ENCODE measurements around the gene EDEM3. TPM values are rescaled to one million over a fixed set of nuclear protein-coding genes. Genes with fewer than 3 reads are reported as not detected.

EDEM3 gene
- total RNA-seq, 2 experiments from 2014 or later: 12.5 to 14.5 TPM

GRCh38 chr1:184743062-184743756, 11.4 kb downstream of the EDEM3 start:
- intact Hi-C loops (cut with micrococcal nuclease): no loop called here
- DNase-seq: no peak
- Mint-ChIP-seq H3K4me3 (peak overlapping the region; percentile 14), H3K4me1 (ENCODE audit: low read depth) (peaks cover 56% of the 10 kb centered on the region), H3K27me3 (no peaks in the 10 kb centered on the region), H3K9me3 (no peaks in the 10 kb centered on the region), H3K27ac (peak overlapping the region; percentile 81), H3K36me3 (ENCODE audit: low read depth) (peaks cover 19% of the 10 kb centered on the region)
- peak; percentile 94 for ATAC-seq
- ChIA-PET POLR2A (interaction anchor here (4.1 kb wide), 1 partner anchor 12 kb away, joined by 19 read pairs; the partner anchor contains the start of gene EDEM3), CTCF (interaction anchor here (1.0 to 1.4 kb wide), 2 partner anchors 11 kb away, joined by 3 read pairs; partner anchors contain the start of gene EDEM3)
- TF ChIP-seq, protein P1, sequence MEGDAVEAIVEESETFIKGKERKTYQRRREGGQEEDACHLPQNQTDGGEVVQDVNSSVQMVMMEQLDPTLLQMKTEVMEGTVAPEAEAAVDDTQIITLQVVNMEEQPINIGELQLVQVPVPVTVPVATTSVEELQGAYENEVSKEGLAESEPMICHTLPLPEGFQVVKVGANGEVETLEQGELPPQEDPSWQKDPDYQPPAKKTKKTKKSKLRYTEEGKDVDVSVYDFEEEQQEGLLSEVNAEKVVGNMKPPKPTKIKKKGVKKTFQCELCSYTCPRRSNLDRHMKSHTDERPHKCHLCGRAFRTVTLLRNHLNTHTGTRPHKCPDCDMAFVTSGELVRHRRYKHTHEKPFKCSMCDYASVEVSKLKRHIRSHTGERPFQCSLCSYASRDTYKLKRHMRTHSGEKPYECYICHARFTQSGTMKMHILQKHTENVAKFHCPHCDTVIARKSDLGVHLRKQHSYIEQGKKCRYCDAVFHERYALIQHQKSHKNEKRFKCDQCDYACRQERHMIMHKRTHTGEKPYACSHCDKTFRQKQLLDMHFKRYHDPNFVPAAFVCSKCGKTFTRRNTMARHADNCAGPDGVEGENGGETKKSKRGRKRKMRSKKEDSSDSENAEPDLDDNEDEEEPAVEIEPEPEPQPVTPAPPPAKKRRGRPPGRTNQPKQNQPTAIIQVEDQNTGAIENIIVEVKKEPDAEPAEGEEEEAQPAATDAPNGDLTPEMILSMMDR (IDR thresholded peaks at IDR 0.05): no peak

DNA sequence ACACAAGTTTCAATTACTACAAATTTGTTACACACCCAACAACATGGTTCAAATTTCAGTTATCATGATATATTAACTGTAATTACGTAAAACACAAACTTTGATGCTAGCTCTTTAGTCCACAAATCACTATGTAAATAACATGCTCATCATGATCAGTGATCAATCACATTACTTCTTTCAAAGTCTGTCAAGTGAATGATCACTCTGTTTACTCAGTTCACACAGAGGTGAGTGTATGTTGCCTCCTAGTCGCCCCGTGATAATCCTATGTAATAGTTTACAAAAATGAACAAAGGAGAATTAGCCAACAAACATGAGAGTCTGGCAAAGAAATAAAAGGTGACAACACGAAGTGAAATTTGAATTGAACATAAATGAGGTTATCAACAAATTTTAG, 14.3 kb downstream of the EDEM3 start:
- intact Hi-C loops (cut with micrococcal nuclease): no loop called here
- Mint-ChIP-seq H3K4me3 (no peak overlapping the region), H3K27ac (no peak overlapping the region), H3K4me1 (ENCODE audit: low read depth) (peaks cover 38% of the 10 kb centered on the region), H3K36me3 (ENCODE audit: low read depth) (peaks cover 24% of the 10 kb centered on the region), H3K27me3 (no peaks in the 10 kb centered on the region), H3K9me3 (no peaks in the 10 kb centered on the region)
- TF ChIP-seq, protein P1 (IDR thresholded peaks at IDR 0.05): no peak
- DNase-seq (no peak), ATAC-seq (no peak)
- POLR2A ChIA-PET: no interaction called here
- CTCF ChIA-PET: interaction anchor here (1.0 to 1.2 kb wide), 2 partner anchors 14 to 430 kb away, joined by 3 read pairs; no protein-coding TSS in a partner anchor

GRCh38 chr1:184739796-184740195, 14.9 kb downstream of the EDEM3 start:
- no peak overlapping the region for H3K27ac Mint-ChIP-seq
- H3K9me3 Mint-ChIP-seq: no peaks in the 10 kb centered on the region
- intact Hi-C loops (cut with micrococcal nuclease): no loop called here
- H3K4me1 Mint-ChIP-seq (ENCODE audit: low read depth): peaks cover 33% of the 10 kb centered on the region
- POLR2A ChIA-PET: no interaction called here
- no peak overlapping the region for H3K4me3 Mint-ChIP-seq
- CTCF ChIA-PET: no interaction called here
- no peak for ATAC-seq
- no peak for DNase-seq
- no peaks in the 10 kb centered on the region for H3K27me3 Mint-ChIP-seq
- TF ChIP-seq, protein P1 (IDR thresholded peaks at IDR 0.05): no peak
- H3K36me3 Mint-ChIP-seq (ENCODE audit: low read depth): peaks cover 19% of the 10 kb centered on the region

DNA sequence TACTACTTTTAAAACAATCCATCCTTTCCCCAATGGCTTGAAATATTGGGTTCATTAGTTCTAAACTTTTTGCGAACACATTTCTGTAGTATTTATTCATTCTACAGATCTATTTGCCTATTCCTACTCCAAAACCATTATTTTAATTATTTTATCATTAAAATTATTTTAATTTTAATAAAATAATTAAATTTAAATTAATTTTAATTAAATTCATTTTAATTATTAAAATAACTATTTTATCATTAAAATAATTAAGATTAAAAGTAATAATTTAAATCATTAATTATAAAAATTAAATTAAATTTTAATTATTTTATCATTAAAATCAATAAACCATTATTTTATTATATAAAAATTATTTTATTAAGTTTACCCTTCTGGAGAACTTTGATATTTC, 15.6 kb downstream of the EDEM3 start:
- Mint-ChIP-seq H3K9me3 (no peaks in the 10 kb centered on the region), H3K4me1 (ENCODE audit: low read depth) (peaks cover 26% of the 10 kb centered on the region), H3K27ac (no peak overlapping the region), H3K36me3 (ENCODE audit: low read depth) (peaks cover 17% of the 10 kb centered on the region), H3K4me3 (no peak overlapping the region), H3K27me3 (no peaks in the 10 kb centered on the region)
- intact Hi-C loops (cut with micrococcal nuclease): no loop called here
- TF ChIP-seq, protein P1 (IDR thresholded peaks at IDR 0.05): no peak
- DNase-seq (no peak), ATAC-seq (no peak)
- CTCF ChIA-PET: no interaction called here
- POLR2A ChIA-PET: no interaction called here

DNA sequence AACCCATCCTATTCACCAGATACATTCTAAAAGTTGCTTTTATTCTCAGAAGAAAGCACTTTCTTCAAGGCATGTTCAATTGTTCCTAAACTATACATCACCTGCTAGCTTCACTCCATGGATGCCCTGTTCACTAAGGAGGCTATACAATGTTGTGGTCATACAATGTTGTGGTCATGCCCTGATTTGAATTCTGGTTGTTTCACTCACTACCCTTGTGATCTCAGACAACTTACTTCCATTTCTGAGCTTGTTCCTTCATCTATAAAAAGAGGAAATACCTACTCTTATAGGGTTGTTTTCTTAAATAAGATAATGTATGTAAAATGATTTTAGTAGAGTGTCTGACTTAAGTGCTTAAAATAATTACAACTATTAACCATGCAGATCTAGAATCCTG, 19.7 kb downstream of the EDEM3 start:
- H3K9me3 Mint-ChIP-seq: no peaks in the 10 kb centered on the region
- ATAC-seq (no peak), DNase-seq (no peak)
- no peaks in the 10 kb centered on the region for H3K27me3 Mint-ChIP-seq
- no peak overlapping the region for H3K27ac Mint-ChIP-seq
- intact Hi-C loops (cut with micrococcal nuclease): no loop called here
- peaks cover 23% of the 10 kb centered on the region for H3K36me3 Mint-ChIP-seq (ENCODE audit: low read depth)
- CTCF ChIA-PET: no interaction called here
- no peak overlapping the region for H3K4me3 Mint-ChIP-seq
- peaks cover 2% of the 10 kb centered on the region for H3K4me1 Mint-ChIP-seq (ENCODE audit: low read depth)
- TF ChIP-seq, protein P1 (IDR thresholded peaks at IDR 0.05): no peak
- POLR2A ChIA-PET: no interaction called here

All from activated CD8-positive, alpha-beta T cell treated with anti-CD3 and anti-CD28 coated beads for 36 hours (primary cell).